Activated gamma-delta T cell treated with Interleukin-2 at 50 U/mL for 16 hours (primary cell): ENCODE measurements around the gene CCBE1.

Experiments used
- DNase-seq: peaks from one replicate; pipeline ENCODE4 v3.0.0-alpha.2; 2020

CCBE1 gene

DNA sequence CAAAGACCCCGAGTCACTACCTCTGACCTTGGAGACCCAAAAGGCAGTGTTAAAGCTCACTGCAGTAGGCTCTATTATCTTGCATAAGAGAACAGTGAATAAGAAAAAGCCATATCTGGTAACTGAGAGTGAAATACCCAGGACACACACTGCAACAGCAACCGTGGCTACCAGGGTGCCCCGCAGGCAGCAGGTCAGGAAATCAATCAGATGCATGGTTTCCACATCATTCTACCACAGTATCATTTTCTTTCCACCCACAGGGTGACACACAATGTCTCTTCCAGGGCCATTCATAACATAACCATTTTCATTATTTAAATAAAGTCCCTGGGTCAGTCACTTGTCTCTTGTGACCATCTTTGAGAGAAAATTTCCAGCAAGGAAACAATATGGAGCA is 131.3 kb downstream of the CCBE1 start:
- no peak for DNase-seq

DNA sequence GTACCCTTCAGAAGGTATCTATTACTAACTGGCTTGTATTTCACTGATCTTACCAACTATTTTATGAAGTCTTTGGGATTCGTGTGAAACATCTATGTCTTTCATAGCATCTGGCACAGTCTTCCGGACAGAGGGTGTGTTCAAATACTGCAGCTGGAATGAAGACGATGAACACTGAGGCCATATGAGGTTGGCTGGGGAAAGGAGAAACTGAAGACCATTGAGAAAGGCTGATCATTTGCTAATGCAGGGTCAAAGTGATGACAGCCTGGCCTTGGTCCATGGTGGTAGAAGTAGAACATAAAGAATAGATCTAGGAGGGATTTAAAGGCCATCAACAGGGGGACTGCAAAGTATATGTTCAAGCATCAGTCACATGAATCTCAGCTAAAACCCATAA is 132.7 kb downstream of the CCBE1 start:
- no peak for DNase-seq

DNA sequence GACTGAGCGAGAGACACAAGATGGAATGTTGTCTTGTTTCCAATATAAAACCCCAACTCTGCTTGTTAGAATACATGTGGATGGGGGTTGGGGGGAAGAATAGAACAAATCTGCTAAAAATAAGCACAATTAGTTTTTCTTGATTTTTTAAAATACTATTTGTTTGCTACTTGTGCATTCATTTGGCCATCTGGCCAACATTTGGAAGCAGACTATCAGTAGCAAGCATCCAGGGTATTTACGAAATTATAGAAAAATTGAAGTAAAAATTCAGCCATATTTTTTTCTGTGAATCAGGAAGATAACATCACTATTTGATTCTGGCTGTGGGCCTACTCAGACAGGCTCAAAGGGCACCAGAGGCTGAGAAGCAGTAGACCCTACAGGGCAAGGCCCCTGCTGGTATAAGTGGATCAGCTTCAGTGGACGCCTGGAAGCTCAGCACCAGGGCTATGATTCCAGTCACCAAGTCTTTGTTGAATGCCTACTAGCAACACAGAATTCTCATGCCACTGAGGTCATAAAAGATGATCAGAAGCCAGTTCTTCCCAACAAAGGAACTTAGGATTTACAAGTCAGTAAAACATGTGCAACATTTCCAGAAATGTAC is 133.9 kb downstream of the CCBE1 start:
- no peak for DNase-seq

DNA sequence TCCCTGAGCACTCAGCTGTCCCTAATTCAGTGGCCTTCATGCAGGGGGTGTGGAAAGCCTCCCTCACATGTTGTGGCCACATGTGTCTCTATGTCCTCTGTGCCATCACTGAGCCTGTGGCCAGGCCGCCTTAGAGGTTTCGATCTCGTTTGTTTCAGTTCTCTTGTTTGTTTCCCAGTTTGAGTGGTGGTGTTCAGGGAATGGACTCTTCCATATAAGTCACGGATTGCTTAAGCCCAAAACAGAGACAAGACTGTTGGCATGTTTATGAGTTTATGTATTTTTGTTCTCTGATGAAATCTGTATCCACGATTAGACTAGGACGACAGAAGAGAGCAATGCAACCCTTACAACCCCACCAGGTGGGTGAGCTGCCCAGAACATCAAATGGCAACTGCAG is 134.5 kb downstream of the CCBE1 start:
- no peak for DNase-seq

DNA sequence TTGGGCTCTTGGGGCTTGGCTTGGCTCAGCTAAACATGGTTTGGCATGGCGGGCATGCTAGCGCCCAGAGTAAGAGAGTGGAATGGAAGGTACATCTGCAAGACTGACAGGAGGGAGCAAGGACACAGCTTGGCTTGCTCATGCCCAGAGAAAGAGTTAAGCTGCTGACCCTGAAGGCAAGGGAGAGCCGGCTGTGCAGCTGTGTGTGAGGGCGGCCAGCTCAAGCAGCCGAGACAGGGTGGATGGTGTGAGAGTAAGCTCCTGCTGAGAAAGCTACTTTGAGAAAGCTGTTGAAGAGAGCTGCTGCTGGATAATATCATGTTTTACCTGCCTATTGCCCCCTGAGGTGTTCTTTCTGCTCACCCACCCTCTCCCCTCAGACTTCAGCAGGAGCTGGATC is 135.6 kb downstream of the CCBE1 start:
- no peak for DNase-seq

DNA sequence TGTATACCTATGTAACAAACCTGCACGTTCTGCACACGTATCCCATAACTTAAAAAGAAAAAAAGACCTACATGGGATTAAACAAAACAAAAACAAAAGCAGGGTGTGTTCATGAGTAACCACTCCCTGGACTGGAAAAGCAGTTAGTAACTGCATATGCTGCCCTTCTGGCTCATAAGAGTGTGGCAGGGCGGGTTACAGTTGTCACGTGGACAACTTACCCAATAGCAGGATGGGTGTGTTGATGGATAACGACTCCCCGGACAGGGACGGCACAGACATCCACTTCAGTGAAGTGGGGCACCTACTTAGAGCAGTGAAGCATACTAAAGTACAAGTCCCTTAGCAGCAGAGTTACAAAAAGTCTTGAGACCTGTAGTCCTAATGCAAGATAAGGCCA is 136.7 kb downstream of the CCBE1 start:
- DNase-seq = no peak

DNA sequence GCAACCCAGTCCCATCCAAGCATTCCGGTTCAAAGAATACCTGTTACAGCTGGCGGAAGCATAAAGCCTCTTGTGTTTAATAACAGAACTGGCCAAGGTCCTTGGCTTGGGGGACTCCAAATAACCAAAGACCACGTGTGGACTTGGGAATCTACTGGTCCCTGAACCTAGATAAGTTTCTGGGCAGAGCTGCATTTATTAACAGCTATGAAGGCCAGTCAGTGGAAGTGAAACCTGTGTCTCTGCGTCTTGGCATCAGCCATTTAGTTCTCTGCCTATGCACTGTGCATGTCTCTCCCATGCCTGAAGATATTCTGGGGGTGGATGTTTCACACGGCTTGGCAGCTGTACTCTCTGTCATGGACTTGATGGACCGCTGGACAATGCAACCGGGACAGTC is 137.7 kb downstream of the CCBE1 start:
- no peak for DNase-seq

DNA sequence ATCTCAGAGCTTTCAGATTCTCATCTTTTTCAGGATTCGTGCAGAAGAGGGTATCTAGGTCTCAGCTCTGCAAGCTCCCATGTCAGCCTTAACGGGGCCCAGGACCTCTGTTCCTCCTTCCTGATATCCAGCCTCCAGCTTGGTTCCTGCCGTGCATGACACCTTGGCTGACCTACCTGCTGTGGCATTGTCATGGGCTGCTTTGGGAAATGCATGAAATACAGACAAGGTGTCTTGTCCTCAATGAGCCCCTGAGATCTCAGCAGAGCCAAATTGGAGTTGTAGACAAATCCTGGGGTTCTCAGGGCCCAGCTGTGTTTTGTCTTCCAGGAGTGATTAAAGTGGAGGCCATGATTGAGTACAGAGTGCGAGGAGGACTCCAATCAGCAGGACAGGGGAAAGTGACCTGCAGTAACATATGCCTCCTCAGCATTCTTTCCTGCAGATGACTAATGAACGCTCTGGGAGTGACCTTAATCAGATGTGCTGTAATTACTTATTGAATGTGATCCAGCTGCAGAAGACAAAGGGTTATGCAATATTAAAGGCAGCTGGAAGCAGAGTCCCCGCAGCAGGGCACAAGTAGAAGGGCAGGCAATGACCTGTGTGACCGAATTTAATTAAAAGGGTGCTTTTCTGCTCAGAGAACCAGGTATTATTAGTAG is 141.1 kb downstream of the CCBE1 start:
- DNase-seq = no peak

DNA sequence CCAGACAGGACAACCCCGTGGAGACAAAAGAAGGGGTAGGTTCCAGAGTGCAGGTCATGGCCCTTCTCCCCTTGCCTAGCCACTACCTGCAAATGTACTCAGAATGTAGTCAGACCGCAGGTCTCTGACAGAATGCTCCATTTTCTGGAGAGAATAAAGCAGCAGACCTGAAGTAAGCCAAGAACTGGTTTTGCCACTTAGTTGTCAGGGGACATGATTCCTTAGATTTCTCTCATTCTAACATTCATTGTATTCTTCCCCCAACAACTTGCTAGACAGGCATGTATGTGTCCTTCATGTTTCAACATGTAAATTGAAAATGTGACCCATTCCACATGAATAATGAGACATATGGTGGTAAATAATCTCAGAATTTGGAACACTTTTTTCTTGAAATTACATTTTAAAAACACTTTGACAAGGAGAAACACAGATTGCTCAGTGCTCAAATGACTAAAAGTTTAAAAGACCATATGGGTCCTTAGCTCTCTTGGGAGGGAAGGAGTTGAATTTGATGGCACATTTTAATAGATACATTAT is 142.4 kb downstream of the CCBE1 start:
- no peak for DNase-seq

DNA sequence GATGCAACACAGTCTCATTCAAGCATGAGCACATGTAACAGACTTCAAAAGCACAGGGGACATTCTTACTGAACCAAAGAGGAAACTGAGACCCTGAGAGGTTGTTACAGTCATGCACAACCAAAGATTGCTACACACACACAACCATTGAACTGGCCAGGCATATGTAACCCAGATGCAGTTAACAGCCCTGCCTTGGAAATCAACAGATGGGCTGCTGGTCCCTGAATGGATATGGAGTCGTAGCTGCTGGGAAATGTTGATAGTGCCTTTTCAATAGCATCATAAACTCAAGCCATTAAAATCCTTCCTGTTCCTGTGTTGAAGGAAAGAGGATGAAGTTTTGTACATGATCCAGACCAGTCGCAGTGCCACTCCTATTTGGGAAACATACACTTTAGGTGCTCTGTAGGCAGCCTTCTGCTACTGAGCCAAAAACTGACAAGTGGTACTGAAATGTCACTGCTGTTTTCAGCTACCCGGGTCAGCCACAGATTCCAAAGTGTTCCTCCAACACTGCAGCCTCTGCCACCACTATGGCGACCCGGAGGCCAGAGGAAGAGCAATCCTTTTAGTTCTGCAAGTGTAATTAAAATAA is 143.9 kb downstream of the CCBE1 start:
- DNase-seq = no peak

DNA sequence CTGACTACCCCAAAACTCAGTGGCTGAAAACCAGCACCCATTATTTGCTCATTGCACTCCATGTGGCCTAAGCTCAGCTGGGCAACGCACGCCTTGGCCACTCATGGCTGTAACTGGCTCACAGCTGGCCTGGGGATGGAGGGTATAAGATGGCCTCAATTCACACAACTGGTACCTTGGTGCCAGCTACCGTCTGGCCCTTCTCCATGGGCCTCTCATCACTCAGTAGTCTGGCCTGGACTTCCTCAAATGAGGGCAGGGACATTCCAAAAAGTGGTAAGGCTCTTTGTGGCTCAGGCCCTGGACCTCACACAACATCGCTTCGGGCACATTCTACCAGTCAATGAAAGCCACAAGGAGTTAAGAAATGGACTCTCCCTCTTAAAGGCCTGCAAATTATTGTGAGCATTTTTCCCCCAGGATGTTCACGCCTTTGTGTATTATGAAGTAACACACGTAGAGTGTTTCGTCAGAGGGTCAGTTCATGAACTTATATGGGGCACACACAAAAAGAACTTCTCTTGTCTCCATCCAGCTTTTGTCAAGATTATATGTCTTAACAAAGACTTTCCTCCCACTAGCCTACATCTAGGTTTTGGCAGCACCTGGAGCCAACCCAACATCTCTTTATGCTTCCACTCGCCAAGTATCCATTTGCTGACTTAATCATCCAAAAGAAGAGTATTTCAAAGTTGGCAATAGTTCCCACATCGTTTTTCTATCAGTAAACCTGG is 145.2 kb downstream of the CCBE1 start:
- no peak for DNase-seq

DNA sequence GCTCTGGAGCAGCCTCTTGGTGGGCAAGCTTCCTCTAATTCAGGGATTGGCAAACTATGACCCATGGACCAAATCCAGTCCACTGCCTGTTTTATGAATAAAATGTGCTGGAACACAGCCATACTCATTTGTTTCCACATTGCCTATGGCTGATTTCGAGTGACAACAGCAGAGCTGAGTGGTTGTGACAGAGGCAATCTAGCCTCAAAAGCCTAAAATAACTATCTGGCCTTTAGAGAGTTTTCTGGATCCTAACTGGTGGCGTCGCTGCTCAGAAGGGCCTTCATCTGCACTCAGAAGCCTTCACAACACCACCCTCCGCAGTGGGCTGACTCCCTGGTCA is 147.1 kb downstream of the CCBE1 start:
- DNase-seq = no peak

DNA sequence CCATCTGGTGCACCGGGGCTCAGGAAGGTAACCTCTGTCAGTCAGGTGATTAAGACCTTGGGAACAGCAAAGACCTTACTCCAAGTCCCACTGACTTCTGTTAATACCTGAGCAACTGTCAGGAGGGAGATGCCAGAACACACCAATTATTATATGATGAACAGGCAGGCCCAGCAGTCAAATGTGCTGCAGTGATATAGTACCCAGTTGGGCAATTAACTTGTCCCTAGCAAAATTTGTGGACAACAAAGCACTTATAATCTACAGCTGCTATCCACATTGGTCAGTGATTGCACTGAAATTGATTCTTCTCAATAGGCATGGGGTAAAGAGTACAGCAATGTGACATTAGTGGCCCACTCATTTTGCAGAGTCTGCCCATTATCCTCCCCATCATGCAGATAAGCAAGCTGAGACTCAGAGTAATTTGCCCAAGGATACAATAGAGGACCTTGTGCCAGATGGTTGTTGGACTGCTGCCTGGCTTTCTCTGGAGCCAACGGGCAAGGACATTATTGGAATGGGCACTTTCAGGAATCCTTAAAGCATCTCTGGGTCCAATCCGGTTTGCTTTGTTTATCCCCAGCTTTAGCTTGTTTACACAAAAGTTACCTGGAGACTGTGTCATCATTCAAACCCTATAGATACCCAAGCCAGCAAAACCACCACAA is 147.6 kb downstream of the CCBE1 start:
- no peak for DNase-seq

DNA sequence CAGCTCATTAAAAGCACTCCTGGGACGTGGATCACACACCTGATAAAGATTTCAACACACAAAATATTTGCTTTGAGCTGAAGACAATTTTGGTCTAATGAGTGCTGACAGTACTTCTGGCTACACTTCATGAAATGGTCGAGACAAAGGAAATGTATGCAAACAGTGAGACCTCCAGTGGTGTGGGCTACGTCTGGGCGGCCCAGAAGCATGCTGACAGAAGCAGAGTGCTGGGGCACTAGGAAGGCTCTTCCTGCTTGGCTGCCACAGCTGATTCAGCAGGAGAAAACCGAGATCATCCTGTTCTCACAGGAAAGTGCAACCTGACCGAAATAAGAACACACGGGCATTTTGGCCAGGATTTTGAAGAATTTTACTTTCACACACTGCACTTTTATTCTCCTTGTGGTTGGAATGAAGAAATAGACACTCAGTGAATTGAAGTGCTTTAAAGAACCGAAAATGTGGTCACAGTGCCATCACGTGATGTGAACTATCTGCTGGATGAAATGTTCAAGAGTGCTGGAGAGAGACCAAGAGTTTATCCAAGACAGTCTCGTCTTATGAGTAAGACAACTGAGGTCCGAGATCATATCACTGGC is 149.5 kb downstream of the CCBE1 start:
- DNase-seq = no peak

DNA sequence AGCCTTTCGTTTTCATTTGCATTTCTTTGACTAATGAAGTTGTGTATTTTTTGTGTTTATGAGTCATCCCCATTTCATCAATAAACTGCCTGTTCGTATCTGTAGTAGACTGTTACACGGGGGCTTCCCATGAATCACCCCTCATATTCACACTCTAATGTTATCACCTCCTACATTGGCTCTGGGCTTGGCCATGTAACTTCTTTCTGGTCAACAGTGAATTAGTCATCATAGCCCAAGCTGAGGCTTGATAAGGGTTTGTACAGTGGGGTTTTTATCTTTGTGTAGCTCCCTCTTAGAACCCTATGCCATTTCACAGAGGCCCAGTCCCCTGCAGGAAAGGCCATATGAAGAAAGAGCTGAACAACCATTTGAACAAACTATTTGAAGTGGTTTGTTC is 151.0 kb downstream of the CCBE1 start:
- DNase-seq = no peak

DNA sequence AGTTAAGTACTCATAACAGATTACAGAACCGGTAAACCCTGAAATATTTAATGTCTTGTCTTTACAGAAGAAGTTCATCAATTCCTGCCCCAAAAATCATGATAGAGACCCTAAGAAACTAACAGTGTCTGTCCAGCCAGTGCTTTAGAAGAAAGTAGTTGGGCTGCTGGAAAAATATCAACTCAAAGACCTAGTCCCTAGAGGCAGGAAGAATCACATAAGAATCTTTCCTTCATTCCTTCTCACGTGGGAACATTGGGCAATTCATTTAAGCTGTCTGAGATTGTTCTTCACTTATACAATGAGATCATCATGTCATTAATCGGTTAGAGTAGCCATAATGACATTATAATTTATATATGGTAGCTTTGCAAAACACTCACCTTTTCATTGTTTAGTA is 156.4 kb downstream of the CCBE1 start:
- DNase-seq = no peak

DNA sequence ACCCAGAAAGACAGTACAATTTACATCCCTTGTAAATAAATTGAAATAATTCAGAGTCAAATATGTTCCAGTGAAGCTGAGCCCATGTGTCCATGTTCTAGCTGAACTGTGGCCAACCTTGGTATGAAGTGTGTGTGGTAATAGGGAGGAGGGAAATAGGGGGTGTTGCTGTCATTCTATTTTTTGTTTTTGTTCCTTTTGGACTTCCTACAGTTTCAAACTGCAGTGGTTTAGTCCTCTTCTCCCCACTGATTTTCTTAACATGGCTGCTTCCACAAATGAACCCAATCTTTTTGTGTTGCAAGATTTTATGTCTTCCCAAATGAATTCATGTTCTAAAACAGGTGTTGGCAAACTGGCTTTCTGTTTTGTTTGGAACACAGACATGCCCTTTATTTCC is 156.9 kb downstream of the CCBE1 start:
- no peak for DNase-seq

DNA sequence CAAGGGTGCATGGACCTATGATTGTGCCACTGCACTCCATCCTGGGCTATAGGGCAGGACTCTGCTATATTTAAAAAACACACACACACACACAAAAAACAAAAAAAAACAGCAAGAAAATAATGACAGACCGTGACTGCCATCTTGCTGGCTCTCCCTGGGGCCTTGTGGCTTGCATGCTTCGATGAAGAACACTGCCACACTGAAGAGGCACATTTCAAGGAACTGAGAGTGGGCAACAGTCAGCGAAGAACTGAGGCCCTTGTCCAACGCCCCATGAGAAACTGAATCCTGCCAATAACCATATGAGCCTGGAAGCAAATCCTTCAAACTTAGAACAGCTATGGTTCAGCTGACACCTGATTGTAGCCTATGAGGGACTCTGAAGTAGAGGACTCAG is 158.1 kb downstream of the CCBE1 start:
- DNase-seq = no peak

DNA sequence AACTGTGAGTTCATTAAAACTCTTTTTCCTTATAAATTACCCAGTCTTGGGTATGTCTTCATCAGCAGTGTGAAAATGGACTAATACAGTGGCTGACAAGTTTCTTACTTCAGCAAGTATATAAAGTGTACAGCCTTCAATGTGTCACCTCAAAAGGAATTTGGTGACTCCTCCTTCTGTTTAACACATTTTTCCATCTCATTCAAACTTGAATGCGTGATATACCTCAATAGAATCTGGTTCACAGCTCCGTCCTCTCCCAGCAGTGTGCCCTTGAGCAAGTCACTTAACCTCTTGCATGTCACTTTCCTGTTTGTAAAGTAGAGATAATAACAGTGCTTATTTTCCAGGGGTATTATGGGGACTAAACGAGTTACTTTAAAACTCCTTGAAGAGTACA is 159.6 kb downstream of the CCBE1 start:
- no peak for DNase-seq

DNA sequence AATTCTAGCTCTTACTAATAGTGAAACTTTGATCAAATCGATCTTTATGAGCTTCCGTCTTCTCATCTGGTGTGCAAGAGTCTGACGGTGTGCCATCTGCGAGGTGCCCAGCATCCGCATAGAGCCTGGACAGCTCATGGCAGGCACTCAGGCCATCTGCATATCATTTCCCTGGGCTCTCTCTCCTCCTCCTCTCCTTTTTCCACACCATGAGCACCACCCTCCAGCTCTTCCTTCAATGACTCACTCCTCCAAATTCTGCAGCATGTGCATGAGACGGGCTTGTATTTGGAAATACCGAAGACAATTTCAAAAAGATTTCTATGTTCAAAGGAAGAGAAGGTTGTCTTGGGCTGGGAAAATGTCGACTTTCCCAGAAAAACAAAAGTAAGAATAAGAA is 161.1 kb downstream of the CCBE1 start:
- no peak for DNase-seq

DNA sequence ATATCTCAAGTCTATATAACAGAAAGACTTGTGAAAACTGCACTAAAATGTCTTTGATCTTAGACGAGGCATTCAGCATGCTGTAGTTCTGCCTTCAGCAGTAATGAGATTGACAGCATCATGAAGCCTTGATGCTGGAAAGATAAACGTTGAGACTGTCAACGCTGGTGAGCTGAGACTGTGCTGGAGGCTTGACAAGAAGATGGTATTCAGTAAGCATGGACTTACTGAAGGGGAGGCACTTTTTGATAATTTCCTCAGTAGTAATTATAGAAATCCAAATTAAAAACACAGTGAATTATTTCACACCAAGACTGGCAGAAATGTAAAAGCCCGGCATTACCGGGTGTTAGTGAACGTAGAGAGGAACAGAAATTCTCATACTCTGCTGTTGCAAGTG is 162.2 kb downstream of the CCBE1 start:
- no peak for DNase-seq

DNA sequence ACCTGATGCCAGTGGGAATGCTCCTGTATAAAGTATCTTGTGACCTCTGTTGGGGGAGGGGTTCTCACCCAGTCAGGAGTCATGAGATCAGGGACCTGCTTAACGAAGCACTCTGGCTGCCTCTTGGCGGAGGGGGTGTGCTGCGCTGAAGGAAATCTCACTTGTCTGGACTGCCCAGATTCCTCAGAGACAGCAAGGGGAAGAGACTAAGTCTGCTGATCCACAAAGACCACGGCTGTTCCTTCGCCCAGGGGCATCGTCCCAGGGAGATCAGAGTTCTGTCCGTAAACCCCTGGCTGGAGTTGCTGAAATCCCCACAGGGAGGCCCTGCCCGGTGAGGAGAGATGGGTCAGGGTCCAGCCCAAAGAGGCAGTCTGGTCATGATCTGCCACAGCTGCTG is 168.4 kb downstream of the CCBE1 start:
- DNase-seq = no peak
